Activated CD4-positive, alpha-beta T cell treated with anti-CD3 and anti-CD28 coated beads, Interleukin-2, amount 50 U/mL, for 48 hours (primary cell): Measurements from ENCODE around the gene MUC16.
"Not testable (repeated sequence)": the region's sequence is repeated elsewhere in the genome, so short reads cannot be mapped to it uniquely, and the experiment has no call there.

Experiments used
- DNase-seq, 2 experiments: peaks; one replicate each; pipeline ENCODE4 v3.0.0-alpha.2; 2020

Gene MUC16

DNA sequence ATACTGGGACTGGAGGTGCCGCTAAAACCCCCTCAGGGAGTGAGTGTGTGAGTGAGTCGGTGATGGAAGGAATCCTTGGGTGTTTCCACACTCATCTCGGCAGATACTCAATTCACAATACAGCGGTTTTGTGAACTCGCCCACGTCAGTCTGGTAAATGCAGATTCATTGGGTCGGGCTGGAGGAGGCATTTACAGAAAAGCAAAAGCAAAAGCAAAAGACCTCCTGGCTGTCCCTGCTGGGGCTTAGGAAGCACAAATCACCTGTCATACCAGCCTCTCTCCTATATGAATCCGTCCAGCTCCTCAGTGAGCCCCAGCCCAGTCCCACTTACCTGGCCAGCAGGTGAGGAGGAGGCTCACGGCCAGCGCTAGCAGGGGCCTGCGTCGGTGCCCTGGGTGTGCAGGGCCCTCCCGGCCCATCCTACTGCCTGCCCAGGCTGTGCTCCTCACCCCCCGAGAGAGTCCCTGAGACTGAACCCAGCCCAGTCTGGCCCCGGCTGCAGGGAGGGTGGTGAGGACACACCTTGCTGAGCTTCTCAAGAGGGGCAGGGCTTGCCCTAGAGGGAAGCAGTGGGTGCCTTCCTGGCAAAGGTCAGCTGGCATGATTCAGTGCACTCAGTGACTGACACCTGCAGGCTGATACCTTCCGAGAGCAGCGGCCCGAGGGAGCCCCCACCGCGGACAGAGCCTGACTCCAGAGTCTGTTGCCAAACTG lies at the start of gene MUC16:
Gene MUC16, minus strand, starts transcription at position 475 of the 717 bp plus-strand sequence.
- peak in 1 of 2 experiments; percentile 3 for DNase-seq

DNA sequence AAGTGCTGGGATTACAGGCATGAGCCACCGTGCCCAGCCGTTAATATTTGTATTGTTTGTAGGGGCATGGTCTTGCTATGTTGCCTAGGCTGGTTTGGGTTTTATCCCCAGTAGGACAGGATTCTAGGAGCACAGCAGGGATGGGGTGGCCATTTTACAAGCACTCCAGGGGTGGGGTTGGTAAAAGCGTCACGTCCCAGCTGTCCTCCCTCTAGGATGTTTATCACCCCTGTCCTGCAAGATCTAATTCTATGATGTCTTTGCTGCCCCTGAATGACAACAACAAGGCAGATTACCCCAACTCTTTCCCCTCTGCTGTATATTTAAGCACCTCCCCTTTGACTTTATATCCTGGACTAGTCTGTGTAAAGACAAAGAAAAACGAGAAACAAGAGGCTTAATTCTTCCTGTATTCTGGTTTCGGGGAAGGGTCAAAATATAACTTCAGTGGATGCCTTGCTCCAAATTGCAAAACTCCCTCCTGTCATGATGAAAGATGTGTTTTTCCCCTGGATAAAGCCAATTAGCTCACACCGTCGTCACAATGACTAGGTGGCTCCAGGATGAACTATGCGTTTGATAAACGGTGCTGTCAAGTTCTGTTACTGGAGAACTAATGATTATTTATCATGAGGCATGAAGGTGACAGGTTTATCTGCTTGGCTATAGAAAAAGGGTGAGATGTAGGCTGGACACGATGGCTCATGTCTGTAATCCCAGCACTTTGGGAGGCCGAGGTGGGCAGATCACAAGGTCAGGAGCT lies 48.9 kb upstream of the MUC16 start:
- no peak for DNase-seq

DNA sequence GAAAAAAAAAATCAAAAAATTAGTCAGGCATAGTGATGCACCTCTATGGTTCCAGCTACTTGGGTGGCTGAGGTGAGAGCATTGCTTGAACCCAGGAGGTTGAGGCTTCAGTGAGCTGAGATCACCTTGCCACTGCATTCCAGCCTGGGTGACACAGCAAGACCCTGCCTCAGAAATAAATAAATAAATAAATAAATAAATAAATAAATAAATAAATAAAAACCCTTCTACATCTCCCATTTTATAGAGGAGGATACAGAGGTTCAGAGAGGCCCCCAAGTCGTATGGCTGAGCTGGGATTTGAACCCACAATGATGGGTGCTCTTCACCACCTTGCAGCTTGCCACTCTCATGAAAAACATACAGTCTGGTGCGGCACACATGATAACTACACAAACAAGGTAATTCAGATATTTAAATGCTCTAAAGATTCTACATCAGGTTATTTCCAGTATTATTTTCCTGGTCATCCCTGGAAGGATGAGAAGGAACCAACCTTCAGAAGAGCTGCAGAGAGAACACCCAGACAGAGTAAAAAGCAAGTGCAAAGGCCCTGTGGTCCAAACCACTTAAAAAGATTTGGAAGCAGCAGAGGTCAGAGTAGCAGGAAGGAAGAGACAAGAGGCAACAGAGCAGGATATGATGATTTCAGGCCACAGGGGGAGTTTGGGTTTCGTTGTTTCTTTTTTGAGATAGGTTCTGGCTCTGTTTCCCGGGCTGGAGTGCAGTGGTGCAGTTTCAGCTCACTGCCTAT lies 47.5 kb upstream of the MUC16 start:
- no peak for DNase-seq

DNA sequence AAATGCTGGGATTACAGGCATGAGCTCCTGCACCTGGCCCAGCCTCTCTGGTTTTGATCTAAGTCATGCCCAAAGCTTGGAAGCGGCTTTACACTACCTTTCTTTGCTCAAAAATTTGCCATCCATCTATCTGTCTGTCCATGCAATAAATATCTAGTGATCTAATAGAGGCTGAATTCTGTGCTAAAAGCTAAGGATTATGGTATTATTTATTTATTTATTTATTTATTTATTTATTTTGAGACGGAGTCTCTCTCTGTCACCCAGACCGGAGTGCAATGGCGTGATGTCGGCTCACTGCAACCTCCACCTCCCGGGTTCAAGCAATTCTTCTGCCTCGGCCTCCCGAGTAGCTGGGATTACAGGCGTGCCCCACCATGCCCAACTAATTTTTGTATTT lies 45.9 kb upstream of the MUC16 start:
- not testable (repeated sequence) for DNase-seq

DNA sequence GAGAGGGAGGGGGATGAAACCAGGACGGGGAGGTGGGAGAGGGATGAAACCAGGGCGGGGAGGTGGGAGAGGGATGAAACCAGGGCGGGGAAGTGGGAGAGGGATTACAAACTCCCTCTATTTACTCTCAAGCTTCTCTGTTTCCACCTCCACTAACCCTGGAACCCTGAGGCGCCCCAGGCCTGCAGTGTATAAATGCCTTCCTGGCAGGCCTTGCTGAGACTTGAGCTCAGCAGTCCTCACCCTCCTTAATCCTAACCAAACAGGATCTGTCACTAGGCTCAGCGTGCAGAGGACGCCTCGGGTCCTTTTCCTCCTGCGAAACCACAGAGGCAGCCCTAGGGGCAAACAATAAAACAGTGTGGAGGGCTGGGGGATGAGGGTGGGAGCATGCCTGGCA lies 44.6 kb upstream of the MUC16 start:
- DNase-seq = no peak

DNA sequence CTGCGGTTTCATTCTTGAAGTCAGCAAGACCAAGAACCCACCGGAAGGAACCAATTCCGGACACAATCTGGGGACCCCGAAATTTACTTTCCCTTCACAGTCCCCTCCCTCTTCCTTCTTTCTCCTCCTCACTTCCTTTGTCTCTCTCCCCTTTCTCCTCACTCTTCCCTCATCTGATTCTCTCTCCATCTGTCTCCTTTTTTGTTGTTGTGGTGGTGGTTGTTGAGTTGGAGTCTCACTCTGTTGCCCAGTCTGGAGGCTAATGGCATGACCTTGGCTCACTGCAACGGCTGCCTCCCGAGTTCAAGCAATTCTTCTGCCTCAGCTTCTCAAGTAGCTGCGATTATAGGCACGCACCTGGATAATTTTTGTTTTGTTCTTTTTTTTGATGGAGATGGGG lies 44.0 kb upstream of the MUC16 start:
- DNase-seq = no peak

DNA sequence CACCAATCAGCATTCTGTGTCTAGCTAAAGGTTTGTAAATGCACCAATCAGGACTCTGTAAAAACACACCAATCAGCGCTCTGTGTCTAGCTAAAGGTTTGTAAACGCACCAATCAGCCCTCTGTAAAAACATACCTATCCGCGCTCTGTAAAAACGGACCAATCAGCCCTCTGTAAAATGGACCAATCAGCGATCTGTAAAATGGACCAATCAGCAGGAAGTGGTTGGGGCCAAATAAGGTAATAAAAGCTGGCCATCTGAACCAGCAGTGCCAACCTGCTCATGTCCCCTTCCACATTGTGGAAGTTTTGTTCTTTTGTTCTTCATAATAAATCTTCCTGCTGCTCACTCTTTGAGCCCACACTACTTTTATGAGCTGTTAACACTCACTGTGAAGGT lies 43.5 kb upstream of the MUC16 start:
- not testable (repeated sequence) for DNase-seq

DNA sequence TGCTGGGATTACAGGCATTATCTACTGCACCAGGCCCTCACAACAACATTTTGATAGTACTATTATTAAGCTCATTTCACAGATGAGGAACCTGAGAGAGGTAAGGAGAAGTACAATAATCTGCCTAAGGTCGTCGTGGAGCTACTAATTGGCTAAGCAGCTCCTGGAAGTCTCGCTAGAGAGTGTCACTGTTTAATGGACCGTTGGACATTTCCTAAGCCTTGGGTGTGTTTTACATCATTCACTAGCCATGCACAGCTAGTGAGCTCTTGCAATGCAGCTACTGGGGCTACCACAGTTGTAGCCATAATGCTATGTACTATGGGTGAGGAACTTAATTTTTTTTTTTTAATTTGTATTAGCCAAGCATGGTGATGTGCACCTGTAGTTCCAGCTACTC lies 42.7 kb upstream of the MUC16 start:
- no peak for DNase-seq

DNA sequence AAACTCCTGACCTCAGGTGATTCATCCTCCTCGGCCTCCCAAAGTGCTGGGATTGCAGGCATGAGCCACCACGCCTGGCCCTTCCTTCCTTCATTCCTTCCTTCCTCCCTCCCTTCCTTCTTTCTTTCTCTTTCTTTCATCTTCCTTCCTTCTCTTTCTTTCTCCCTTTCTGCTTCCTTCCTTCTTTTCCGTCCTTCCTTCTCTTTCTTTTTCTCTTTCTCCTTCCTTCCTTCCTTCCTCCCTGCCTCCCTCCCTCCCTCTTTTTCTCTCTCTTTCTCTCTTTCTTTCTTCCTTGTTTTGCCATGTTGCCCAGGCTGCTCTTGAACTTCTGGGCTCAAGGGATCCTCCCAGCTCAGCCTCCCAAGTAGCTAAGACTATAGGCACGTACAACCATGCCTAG lies 36.5 kb upstream of the MUC16 start:
- DNase-seq = no peak

DNA sequence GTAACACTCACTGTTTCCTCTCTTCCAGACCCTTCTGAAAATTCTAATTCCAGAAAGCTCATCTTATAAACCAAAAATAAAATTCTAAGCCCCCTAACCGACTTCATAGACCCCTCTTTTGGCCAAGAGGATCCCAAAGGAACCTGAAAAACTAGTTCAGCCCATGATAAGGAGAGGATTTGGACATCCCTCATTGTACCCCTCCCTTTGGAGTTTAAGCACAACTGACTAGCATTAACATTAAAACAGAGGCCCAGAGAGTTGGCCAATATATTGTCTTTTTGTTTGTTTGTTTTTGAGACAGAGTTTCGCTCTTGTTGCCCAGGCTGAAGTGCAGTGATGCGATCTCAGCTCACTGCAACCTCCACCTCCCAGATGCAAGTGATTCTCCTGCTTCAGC lies 34.2 kb upstream of the MUC16 start:
- no peak for DNase-seq

DNA sequence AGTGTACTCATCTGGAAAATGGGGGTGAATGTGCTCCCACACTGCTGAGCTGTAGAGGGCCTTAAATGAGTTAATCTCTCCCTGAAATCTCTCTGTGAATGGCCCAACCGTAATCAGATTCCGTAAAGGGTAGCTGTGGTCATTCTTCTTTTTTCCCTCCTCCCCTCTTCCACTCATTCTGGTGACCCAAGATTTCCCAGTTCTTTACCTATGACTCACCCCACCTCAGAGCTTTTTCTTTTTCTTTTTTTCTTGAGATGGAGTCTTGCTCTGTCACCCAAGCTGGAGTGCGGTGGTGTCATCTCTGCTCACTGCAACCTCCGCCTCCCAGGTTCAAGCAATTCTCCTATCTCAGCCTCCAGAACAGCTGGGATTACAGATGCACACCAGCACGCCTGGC lies 33.3 kb upstream of the MUC16 start:
- DNase-seq = no peak

DNA sequence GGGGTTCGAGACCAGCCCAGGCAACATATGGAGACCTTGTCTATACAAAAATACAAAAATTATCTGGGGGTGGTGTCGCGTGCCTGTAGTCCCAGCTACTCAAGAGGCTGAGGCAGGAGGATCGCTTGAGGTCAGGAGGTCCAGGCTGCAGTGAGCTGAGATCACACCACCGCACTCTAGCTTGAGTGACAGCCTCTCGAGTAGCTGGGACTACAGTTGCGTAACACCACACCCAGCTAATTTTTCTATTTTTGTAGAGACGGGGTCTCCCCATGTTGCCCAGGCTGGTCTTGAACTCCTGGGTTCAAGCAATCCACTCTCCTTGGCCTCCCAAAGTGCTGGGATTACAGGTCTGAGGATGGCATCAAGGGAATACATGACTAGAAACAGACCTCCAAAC lies 30.8 kb upstream of the MUC16 start:
- DNase-seq = no peak

DNA sequence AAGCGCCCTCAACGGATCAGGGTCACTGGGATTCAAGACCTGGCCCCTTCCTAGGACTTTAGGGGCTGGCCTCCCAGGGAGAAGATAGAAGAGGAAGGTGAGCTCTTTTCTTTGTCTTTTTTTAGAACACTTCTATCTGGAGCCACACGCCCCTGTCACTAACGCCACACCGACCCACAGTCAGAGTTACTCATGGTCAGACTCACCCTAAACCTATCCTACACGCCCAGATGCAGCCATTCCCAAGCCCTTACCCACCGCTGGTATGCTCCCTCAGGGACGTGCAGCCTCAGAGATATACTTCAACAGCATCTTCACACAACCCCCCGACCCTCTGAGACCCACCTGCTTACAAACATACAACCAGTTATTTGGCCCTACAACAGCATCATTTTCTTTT lies 29.9 kb upstream of the MUC16 start:
- no peak for DNase-seq

DNA sequence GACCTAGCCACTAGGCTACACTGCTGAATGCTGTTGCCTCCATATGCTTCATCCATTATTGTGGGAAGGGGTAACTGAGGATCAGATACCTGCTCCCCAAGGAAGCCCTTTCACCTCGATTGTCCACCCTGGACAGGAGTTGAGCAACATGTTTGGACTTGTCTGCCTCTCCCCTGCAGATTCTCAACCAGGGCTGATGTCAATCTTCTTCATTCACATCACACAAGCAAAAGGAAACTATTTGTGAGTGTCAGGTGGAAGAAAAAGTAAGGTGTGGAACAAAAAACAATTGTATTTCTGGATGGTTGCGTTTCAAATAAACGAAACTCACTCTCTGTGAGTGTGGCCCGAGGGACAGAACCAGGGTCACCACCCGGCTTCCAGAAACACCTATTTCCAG lies 29.5 kb upstream of the MUC16 start:
- DNase-seq = no peak

DNA sequence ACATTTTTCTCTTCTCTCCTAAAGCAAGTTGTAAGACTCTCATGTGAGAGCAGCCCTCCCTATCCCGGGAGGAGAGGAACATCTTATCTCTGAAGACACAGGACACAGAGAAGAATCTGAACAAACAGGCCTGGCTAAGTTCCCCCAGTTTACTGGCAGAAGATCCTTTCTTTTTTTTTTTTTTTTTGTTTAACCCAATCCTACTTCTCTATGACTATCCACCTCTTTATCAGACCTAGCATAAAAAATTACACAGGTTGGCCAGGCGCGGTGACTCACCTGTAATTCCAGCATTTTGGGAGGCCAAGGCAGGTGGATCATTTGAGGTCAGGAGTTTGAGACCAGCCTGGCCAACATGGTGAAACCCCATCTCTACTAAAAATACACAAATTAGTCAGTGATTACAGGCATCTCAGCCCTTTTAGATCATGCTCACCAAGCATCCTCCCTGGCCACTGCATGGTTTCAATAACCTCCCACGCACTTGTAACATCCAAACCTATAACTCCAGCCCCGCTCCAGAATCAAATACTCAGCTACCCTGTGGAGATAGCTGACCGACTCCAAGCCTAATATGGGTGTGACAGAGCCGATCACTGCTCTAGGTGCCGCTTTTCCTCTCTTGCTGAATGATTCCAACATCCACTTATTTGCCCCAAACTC lies 27.3 kb upstream of the MUC16 start:
- no peak for DNase-seq

DNA sequence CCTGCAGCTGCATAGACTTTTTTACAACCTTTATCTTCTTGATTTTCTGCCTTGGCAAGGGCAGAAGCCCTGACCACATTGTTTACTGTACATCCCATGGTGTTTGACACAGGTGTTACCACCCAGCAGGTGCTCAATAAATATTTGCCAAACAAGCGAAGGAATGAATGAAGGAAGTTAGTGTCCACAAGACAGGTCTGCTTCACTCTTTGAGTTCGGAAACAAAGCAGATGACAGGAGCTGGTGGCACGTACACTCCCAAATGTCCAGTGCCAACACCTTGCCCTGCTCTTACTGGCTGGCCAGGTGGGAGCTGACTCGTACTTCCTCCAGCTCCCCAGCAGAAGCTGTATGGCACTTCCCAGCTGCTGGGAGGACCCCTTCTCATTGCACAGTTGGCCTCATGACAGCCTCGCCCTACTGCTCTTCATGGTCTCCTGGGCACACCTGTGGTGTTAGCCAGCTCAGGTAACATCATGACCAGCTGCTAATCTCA lies 22.0 kb upstream of the MUC16 start:
- no peak for DNase-seq

DNA sequence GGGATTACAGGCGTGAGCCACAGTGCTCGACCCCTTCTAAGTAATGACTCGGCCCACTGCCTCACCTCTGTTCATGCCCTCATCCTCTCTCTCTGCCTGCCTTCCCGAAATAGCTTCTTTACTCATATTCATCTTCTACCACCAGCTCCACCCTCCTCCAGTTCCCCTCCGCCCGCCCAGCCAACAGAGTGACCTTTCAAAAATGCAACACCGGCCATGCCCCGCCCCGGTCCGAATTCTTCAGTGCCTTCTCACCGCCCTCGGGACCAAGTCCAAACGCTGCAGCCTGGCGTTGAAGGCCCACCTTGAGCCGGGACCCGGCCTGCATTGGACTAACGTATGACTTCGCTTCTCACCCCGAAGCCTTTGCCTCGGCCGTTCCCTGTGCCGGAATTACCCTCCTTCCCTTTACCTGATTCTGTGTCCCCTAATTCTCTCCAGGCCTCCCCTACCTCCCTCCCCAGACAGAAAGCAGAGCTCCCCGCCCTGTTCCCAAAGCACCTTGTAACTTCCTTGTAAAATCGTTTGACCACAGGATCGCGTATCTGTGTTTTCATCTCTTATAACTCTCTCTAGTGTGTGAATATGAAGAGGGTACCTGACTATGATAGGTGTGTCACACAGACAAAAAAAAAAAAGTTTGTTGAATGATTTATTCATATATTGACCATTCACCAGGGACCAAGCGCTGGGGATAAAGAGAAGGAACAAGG lies 8.1 kb upstream of the MUC16 start:
- no peak for DNase-seq

DNA sequence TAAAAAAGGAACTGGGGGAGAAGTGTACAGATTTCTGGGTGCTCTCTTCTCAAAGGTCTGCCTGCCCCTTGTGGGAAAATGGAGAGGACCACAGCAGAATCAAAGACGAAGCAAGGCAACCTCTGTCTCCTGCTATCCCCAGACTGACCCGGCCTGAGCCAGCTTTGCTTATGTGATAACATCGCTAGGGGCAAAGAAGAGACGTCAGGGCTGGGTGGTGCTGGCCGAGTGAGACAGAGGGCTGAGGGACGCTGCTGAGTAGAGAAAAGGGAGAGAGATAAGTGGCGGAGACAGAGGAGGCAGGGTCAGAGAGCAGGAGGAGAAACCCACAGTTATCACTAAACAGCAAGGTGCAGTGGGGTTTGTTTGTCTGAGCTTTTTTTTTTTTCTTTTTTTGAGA lies 4.6 kb upstream of the MUC16 start:
- no peak for DNase-seq

DNA sequence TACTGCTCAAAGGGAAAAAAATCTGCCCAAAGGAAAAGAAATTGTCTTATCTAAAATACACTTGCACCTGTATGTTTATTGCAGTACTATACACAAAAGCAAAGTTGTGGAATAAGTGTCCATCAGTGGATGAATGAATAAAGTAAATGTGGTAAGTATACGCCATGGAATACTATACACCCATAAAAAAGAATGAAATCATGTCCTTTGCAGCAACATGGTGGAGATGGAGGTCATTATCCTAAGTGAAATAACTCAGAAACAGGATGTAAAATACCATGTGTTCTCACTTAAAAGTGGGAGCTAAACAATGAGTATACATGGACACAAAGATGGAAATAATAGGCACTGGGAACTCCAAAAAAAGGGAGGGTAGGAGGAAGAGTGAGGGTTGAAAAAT lies 3.8 kb upstream of the MUC16 start:
- DNase-seq = no peak

DNA sequence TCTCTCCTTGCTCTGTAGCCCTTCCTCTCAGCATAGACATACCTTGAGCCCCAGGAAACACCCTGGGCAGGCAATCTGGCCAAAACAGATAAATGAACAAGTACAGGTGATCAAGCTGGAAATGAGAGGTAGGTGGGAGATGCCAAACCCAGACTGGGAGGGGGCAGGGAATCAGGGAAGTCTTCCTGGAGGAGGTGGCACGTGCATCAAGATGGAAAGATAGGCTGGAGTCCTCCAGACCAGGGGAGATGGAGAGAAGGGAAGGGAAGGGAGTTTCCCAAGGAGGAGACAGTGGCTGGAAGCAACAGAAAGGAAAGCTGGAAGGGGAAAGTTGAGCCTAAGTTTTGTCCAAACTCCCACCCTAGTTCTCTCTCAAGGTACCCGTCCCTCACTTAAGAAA lies 1.7 kb upstream of the MUC16 start:
- DNase-seq = no peak

DNA sequence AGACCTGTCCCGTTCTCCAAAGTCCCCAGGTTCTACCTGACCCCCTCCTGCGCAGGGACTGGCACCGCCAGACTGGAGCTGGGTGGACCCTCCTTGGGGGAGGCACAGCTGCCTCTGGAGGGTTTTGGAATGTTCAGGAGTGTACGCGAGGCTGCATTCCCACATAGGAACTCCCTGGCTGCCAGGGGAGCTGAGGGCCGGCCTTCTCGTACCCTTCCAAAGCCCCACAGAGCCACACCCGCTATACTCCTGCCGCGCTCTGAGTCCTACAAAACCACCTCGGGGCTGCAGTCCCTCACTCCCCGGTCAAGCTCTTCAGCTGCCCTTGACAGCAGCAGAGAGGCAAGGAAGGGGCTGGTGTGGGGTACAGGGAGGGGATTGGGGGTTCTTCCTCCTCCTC lies 484 bp upstream of the MUC16 start:
- no peak for DNase-seq

DNA sequence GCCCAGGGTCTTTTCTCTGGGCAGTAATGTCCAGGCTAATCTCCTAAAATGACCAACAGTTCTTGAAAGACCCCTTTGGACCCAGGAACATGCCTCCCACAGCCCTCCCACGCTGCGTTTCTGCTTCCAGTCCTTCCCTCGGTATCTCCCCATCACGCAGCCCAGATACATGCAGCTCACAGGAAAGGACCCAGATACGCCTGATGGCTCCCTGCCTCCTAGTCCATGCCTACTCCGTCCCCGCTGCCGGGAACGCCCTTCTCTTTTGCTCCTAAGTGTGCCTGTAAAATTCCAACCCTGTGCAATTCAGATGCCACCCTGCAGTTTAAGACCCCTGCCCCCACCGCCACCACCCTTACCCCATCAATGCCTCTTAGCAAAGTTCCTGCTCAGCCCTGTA lies 778 bp downstream of the MUC16 start:
- no peak for DNase-seq

DNA sequence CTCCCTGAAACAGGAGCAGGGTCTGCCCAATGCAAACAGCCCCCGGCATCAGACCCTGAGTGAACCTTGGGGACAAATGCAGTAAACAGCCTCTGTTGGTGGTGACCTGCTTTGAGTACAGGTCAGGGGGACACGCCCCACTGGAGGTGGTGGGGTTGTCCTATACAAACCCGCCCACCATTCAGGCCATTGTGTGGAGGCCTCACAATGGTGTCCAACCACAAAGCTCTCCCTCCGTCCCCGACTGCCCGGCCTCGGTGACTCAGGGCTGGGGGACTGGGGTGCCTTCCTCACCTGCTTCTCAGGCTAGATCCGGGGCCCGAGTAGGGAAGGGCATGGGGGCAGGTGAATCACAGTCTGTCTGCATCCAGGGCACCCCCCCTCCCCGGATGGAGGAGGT lies 1.5 kb downstream of the MUC16 start:
- no peak for DNase-seq
